HG03139 (cell line): ENCODE results near the gene ANXA11.

Experiments used
- ATAC-seq: cut with Tn5 transposase; IDR thresholded peaks from one replicate; pipeline ENCODE4 v1.9.1; 2021; ENCODE audit not compliant: unreplicated experiment

ANXA11 gene

GRCh38 chr10:80188713-80189112, 16.6 kb downstream of the ANXA11 start:
- ATAC-seq, result no peak

DNA sequence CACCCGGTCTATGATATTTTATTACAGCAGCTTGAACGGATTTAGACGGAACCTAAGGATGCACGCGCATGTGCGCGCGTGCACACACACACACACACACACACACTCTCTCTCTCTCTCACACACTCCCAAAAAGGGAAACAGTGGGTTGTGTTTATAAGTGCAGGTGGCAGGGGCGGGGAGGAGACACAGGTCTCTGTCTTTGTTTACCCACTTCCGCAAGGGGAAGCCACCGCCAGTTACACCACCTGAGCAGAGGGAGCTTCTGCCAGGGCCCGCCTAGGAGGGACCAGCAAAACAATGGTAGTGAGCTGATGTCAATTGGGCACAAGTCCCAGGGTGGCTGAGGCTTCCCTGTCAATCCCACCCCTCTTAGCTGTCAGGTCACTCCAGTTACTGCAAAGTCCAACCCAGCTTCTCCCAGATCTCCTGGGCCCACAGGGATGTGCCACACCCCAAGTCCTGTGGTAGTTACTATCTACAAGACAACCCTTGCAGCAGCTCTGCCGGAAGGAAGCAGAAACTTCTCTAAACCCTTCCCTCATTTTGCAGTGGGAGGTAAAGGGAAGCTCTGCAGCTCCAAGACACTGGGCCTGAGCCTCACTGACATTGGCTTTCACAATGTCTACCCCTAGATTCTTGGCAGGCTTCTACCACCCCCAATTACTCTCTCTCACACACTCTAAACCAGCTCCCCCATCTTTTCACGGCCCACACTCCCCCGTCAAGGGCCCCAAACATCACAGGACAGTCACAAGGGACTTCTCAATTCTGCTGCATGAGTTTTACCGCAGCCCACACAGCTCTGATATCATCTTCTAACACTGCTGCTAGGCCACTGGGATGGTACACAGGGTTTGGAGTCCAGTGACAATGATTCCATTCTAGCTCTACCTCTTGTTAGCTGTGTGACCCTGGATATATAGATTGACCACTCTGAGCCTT, 17.6 kb downstream of the ANXA11 start:
- peak; percentile 83 for ATAC-seq

GRCh38 chr10:80187060-80187459, 18.3 kb downstream of the ANXA11 start:
- ATAC-seq, result no peak

DNA sequence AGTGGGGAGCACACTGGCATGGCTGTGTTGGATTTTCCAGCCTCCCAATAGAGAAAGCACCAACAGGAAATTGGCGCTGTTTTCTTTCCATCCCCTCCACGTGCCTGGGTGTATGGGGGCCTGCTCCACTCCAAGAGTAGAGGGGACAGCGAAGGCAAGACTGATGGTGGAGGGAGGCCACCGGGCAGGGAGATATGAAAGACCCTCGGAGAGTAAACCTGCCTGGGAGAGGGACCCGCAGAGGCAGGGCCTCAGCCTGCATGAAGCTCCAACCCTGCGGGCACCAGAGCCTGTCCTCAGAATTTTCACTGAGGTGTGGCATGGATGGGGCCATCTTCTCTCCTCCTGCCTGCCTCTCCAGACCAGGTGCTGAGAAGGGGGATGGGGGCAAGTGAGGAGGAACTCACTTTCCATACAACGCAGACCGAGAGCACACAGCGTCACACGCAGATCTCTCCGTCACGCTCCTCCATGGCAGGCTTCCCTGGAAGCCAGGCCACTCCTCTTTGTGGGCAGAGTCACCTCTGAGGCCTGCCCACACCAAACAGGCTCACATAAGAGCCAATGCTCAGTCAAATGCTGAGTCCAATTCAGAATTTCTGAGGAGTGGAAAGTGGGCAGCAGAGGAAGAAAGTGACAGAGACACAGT, 18.8 kb downstream of the ANXA11 start:
- no peak for ATAC-seq

DNA sequence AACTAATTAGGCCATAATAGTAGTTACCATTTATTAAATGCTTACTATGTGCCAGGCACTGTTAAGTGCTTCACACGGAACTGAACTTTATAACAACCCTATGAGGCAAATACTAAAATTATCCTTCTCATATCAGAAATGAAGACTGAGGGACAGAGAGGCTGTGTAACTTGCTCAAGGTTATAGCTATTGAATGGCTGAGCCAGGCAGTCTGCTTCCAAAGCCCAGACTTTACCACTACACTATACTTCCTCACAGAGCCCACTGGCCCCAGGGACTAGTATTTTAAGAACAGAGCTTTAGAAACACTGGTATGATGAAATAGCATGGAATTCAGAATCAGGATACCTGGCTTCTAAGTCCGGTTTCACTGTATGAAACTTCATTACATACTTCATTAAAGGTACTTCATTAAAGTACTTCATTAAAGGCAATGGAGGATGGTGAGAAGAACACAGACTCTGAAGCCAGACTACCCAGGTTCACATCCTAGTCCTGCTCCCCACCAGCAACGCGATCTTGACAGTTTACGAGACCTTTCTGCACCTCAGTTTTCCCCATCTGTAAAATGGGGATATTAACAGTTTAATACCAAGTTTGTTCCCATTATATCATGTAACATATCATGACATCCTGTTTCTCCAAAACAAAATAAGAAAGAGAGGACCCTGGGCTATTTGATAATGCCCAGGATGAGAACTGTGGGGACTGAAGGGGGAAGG, 19.6 kb downstream of the ANXA11 start:
- no peak for ATAC-seq

DNA sequence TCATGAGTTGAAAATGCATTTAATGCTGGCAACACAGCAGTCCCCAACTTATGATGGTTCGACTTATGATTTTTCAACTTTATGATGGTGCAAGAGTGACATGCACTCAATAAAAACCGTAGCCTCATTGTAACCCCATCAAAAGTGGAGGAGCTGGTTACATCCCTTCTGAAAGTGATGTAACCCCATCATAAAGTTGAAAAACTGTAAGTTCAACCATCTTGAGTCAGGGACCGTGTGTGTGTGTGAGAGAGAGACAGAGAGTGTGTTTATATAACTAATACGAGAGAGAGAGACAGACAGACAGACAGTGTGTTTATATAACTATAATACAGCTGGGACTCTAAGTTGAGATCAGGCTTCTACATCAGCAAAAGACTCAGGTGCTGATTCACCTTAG, 21.0 kb downstream of the ANXA11 start:
- no peak for ATAC-seq

DNA sequence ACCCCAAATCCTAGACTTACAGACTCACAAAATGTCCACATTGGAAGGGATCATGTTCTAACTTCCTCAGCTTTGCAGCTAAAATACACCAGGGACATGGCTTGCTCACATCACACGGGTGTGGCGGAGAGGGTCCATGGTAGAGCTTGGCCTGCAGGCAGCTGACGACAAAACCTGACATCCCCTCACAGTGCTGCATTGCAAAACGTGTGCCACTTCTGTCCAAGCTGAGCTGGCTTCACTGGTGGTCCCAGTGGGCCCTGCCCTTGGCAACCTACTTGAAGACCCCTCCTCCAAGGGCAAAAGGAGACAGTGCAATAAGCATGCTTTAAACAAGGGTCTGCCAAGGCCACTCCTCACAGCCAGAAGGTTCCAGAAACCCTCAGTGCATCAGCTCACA, 21.9 kb downstream of the ANXA11 start:
- no peak for ATAC-seq

DNA sequence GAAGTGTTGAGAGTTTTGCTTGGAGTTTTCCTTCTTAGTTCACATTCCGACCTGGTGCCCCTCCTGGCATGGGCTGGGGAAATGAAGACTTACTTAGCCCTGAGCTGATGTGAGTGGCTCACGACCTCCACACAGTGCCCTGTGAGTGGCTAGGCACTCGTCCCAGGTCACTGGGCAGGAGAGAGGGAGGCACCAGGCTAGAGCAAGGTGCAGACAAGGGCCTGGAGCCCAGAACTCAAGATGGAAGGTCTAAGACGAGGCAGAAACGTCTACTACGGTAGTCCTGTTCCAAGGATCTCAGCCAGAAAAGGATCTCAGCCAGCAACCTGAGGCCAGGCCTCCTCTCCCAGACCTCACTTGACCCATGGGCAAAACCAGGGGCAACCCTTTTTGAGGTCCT, 22.4 kb downstream of the ANXA11 start:
- no peak for ATAC-seq

DNA sequence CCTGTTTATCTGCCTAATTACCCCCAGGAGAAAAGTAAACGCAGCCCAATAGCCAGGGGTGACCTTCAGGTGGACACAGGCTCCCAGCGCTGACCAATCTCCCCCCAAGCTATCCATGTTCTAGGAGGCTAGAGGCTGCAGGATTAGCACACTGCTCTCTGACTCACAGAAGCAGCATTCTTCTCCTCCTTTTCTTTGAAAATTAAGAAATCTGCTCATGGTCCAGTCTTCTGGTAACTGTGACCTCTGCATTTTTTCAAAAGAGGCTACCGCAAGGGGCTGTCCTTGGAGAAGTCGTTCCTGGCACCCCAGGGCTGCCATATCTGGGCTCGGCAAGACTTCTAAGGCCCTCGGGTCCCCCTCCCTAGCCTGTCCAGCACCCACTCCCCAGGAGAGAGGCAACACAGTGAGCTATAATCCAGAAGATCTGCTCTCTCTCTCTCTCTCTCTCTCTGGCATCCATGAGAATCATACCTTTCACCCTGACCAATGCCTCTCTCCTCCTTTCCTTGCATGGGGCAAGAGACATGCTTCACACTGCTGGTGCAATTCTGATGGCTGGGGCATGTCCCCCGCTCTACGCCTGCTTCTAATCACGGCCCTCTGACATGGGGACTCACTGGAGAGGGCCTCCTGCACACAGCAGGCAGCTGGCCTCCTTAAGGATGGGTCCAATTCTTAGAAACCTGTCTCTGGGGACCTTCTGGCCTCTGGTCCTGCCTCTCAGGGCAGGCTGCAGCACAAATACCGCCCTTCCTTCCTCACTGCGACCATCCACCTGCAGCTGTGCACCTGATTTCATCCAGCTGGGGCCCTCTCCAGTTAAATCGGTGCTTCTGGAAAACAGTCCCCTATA, 27.3 kb downstream of the ANXA11 start:
- no peak for ATAC-seq

GRCh38 chr10:80176526-80176925, 28.8 kb downstream of the ANXA11 start:
- ATAC-seq, result no peak

DNA sequence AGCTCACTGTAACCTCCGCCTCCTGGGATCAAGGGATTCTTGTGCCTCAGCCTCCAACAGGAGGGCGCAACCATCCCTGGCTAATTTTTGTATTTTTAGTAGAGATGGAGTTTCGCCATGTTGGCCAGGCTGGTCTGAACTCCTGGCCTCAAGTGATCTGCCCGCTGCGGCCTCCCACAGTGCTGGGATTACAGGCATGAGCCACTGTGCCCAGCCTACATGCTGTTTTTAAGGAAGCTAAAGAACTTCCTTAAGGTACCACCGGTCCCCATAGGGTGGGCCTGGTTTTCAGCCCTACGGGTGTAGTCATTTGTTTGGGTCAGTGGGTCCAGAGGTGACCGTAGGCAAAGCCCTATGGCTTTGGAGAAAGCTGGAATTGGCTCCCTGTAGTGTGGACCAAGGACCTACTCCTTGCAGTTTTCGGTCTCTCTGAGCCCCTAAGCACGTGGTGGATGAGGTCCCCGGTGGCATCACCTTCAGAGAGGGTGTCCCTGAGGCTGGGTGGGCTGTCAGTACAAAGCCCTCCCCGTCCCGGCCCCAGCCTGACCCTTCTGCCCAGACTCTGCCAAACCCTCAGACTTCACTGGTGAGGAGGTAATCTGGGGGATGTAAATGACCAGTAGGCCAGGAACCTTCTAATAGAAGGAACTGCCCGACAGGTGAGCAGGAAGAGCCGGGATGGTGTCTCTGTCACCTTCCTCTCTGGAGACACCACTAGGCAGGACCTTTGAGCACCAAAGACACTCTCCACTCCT, 30.5 kb downstream of the ANXA11 start:
- no peak for ATAC-seq

DNA sequence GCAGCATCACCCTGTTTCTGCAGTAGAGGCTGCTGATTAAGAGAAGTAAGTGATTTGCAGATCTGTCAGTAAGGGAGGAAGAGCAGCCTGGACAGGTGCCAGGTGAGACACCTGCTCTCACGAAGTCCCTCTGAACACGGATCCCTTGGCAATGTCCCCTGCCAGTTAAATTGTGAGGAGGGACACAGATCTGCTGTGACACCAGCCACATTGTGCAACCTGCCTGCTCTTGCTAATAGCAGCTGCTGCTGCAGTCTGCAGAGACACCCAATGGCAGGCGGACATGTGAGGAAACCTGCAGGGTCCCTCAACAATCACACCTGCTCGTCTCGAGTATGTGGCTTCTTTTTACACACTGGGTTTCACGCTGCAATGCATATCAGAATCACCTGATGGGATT, 31.9 kb downstream of the ANXA11 start:
- no peak for ATAC-seq

DNA sequence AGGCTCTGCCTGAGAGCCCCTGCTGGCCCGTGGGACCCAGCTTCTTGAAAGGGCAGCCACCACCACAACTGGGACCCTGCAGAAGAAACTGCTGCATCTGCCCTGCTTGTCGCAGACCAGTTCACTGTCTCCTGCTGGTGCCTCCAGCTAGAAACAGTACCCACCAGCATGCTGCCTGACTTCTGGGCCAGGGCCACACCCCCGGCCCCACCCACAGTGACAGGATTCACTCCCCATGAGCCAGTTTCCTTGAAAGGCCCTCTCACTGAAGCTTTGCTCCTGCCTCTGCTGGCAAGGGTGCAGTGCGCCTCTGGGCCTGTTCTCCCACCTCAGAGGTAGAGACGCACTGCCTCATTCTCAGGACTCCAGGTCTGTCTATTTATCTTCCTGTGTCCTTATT, 32.4 kb downstream of the ANXA11 start:
- no peak for ATAC-seq

DNA sequence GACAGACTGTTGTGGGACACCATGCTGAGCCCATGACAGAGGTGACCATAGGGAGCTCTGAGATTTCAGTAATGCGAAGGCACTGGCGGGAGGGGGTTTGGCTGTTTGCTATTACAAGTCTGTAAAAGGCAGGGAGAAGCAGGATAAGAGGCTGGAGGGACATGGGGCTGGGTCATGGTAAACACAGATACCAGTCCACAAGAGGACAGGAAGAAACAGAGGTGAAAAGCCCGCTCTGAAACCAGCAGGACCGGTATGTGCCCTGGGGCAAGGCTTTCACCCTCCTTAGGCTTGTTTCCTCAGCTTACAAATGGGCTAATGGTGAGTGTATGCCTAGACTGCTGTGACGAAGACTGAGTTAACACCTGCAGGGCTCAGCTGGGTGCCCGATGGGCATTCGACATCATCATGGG, 34.1 kb downstream of the ANXA11 start:
- no peak for ATAC-seq

DNA sequence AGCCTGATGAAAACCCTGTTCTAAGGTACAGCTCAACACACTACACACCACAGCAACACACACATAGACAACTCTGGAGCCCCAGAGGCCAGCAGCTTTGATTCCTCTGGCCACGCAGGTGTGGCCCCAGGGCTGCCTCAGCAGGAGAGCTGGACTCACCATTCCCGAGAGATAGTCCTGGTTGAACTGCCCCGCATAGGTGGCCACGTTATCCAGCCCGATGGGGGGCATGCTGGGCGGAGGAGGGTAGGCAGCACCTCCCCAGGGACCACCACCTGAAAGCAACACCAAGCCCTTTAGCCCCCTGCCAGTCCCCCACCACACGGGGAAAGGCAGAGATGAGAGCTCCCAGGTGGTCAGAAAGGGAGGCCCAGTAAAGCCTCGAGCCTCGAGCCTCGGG, 34.7 kb downstream of the ANXA11 start:
- no peak for ATAC-seq

DNA sequence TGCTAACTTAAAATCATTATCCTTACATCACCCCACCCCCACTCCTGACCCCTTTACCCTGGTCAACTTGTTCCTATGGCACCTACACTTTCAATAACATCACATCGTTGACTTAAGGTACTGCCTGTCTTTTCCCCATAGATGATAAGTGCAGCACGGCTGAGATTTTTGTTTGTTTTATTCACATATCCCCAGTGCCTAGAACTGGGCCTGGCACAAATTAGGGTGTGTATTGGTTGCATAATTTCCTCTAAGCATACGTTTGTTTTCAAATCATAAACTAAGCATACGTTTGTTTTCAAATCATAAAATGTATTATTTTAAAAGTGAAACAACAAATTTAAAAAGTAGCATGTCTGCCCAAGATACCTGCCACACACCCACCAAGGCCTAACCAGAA, 35.3 kb downstream of the ANXA11 start:
- ATAC-seq, result no peak

- ATAC-seq, result no peak
Observed at GRCh38 chr10:80168679-80169380, 36.5 kb downstream of the ANXA11 start.

DNA sequence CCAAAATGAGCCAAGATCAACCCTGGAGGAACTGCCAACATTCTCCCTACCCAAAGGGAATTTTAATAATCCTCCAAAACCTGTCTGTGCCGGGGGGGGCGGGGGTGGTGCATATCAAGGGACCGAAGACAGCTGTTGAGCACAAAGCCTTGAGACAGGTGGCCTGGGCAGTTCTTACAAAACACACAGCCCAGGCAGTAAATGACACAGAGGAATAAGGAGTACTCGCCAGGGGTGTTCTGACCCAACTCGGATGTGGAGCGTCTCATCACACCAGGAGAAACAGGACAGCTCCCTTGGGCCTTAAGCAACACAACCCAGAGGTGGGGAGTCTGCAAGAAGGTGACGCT, 37.2 kb downstream of the ANXA11 start:
- no peak for ATAC-seq

- ATAC-seq, result no peak
Observed at GRCh38 chr10:80167471-80168161, 37.7 kb downstream of the ANXA11 start.
